ENCODE data around the gene KIF19.

GRCh38 chr17:74328487-74328886, 2.5 kb downstream of the KIF19 start:
- no peak for TF ChIP-seq CTCF (IDR thresholded peaks at IDR 0.05)
- no peak for TF ChIP-seq POLR2A (IDR thresholded peaks at IDR 0.05)

Data from breast epithelium (tissue), 3 donors.